Measurements from ENCODE around the gene STUM. TPM values are rescaled to one million over a fixed set of nuclear protein-coding genes. Genes with fewer than 3 reads are reported as not detected.

The STUM gene
- total and polyA plus RNA-seq, 2 donors = 0.80 to 1.0 TPM

DNA sequence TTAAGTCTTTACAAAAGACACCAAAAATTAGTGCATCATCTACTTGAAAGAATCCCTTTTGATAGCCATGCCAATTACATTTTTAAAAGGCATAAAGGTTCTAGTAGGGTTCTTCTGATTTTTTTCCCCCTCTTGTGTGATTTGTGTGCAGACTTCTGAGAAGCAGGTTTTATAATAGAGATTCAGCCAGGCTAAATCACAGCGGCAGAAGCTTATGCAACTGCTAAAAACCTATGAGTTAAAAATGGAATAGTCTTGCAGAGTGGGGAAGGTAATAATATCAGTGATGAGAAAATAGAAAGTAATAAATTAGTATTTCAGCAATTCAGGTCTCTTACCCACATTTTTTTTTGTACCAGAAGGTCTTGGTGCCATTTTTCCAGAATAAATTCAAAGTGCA is 17.7 kb downstream of the STUM start:
- Histone ChIP-seq H3K4me3 (ENCODE audit: low read length in 2 of 2) (no peak overlapping the region), H3K36me3 (ENCODE audit: control insufficient read depth in 2 of 2, insufficient read depth in 2 of 2, low read length in 1 of 2) (no peaks in the 10 kb centered on the region), H3K4me1 (ENCODE audit: control insufficient read depth in 2 of 2, insufficient read depth in 2 of 2, low read length in 2 of 2) (no peaks in the 10 kb centered on the region), H3K27me3 (ENCODE audit: control insufficient read depth in 2 of 2, insufficient read depth in 1 of 2, low read length in 1 of 2) (peaks cover 0 to 25% of the 10 kb centered on the region in 2 donors), H3K9me3 (ENCODE audit: control insufficient read depth in 2 of 2, insufficient read depth in 1 of 2, low read length in 1 of 2) (no peaks in the 10 kb centered on the region), H3K27ac (ENCODE audit: low read depth in 1 of 2, low read length in 1 of 2) (no peak overlapping the region)
- no peak for DNase-seq (ENCODE audit: low read depth in 6 of 9, low spot score in 9 of 9)
- 97% methylated on average over 1 of the region's 1 CpG for whole genome bisulfite sequencing

DNA sequence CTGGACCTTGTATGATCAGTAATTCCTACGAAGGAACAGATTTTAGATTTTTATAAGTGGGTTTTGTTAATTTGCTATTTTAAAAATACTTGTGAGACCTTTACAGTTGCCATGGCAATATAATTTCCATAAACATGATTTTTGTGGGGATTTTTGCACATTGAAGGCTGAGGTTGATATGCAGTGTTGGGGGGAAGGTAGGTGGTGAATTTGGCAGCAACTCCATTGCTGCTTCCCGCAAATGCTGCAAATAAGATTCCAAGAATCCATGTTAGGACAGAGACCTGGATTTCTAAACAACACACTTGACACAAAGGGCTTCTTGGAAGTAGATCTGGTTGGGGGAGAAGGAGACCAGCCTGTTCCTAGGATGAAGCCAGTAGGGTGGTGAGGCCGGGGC is 18.2 kb downstream of the STUM start:
- no peak for DNase-seq (ENCODE audit: low read depth in 6 of 9, low spot score in 9 of 9)
- no peak overlapping the region for H3K27ac ChIP-seq (ENCODE audit: low read depth in 1 of 2, low read length in 1 of 2)
- no peaks in the 10 kb centered on the region for H3K4me1 ChIP-seq (ENCODE audit: control insufficient read depth in 2 of 2, insufficient read depth in 2 of 2, low read length in 2 of 2)
- no peaks in the 10 kb centered on the region for H3K36me3 ChIP-seq (ENCODE audit: control insufficient read depth in 2 of 2, insufficient read depth in 2 of 2, low read length in 1 of 2)
- WGBS = 96% methylated on average over 3 of the region's 3 CpGs
- no peaks in the 10 kb centered on the region for H3K9me3 ChIP-seq (ENCODE audit: control insufficient read depth in 2 of 2, insufficient read depth in 1 of 2, low read length in 1 of 2)
- peaks cover 0 to 23% of the 10 kb centered on the region in 2 donors for H3K27me3 ChIP-seq (ENCODE audit: control insufficient read depth in 2 of 2, insufficient read depth in 1 of 2, low read length in 1 of 2)
- no peak overlapping the region for H3K4me3 ChIP-seq (ENCODE audit: low read length in 2 of 2)

DNA sequence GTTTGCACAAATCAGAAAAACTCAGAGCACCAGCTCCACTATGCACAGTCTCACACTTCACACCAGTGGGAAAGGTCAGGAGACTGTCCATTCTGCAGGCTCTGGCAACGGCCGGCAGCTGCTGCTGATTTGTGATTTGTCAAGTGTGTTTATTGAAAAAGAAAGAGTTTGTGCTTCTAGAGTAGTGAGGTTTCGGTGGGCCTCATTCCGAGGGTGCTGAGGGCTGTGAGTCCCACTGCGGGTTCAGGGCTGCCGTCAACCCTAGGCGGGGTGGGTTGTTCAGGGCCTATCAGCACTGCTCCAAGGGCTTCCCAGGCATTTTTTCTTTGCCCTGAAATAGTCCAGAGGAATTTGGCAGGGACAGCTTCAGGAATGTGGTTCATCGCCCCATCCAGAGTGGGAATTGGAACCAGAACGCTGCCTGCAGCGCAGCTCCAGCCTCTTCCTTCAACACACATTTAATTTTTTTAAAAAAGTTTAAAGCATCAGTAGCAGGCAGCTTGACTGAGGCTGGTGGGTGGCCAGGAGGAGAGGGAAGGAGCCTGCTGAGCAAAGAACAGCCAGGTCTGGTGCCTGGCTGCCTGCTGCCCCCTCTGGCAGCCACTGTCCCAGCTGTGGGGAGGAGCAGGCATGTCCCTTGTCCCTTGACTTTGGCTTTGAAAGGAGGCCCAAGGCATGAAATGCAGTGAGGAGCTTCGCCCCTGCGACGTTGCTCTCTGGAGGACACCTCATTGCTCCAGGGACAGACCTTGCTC is 19.7 kb downstream of the STUM start:
- Histone ChIP-seq H3K36me3 (ENCODE audit: control insufficient read depth in 2 of 2, insufficient read depth in 2 of 2, low read length in 1 of 2) (no peaks in the 10 kb centered on the region), H3K4me3 (ENCODE audit: low read length in 2 of 2) (no peak overlapping the region), H3K4me1 (ENCODE audit: control insufficient read depth in 2 of 2, insufficient read depth in 2 of 2, low read length in 2 of 2) (no peaks in the 10 kb centered on the region), H3K27me3 (ENCODE audit: control insufficient read depth in 2 of 2, insufficient read depth in 1 of 2, low read length in 1 of 2) (peaks cover 0 to 27% of the 10 kb centered on the region in 2 donors), H3K9me3 (ENCODE audit: control insufficient read depth in 2 of 2, insufficient read depth in 1 of 2, low read length in 1 of 2) (no peaks in the 10 kb centered on the region), H3K27ac (ENCODE audit: low read depth in 1 of 2, low read length in 1 of 2) (no peak overlapping the region)
- 88% methylated on average over 13 of the region's 13 CpGs for WGBS
- no peak for DNase-seq (ENCODE audit: low read depth in 6 of 9, low spot score in 9 of 9)

DNA sequence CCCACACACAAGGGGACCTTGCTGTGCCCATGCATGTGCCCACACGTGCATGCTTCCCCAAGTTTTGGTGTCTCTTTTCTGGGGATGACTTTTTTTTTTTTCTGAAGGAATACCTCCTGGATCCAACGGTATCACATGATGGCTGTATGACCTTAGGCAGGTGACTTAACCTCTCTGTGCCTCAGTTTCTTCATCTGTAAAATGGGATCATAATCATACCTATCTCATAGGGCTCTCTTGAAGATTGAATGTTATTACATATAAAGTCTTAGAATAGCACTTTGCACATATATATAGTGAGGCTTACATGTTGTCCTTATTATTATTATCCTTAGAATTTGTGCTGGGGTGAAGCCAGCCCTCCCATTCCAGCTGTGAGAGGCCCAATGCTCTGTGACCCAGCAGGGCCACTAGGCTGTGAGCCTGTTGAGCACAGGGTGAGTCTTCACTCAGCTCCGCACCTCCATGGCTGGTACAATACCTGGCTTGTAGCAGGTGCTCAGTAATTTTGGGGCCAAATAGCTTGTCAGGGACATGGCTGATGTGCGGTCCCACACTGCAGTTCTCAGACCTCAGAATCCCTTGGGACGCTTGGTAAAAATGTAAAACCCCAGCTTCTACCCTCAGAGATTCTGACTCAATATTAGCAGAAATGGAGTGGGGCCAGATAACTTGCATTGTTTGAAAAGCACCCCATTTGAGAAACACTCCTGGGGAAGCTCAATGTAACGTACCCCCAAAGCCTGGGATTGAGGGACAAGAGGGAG is 20.6 kb downstream of the STUM start:
- no peak for DNase-seq (ENCODE audit: low read depth in 6 of 9, low spot score in 9 of 9)
- WGBS = 88% methylated on average over 6 of the region's 6 CpGs
- Histone ChIP-seq H3K36me3 (ENCODE audit: control insufficient read depth in 2 of 2, insufficient read depth in 2 of 2, low read length in 1 of 2) (no peaks in the 10 kb centered on the region), H3K27me3 (ENCODE audit: control insufficient read depth in 2 of 2, insufficient read depth in 1 of 2, low read length in 1 of 2) (peaks cover 0 to 27% of the 10 kb centered on the region in 2 donors), H3K4me3 (ENCODE audit: low read length in 2 of 2) (no peak overlapping the region), H3K27ac (ENCODE audit: low read depth in 1 of 2, low read length in 1 of 2) (no peak overlapping the region), H3K9me3 (ENCODE audit: control insufficient read depth in 2 of 2, insufficient read depth in 1 of 2, low read length in 1 of 2) (no peaks in the 10 kb centered on the region), H3K4me1 (ENCODE audit: control insufficient read depth in 2 of 2, insufficient read depth in 2 of 2, low read length in 2 of 2) (no peaks in the 10 kb centered on the region)

DNA sequence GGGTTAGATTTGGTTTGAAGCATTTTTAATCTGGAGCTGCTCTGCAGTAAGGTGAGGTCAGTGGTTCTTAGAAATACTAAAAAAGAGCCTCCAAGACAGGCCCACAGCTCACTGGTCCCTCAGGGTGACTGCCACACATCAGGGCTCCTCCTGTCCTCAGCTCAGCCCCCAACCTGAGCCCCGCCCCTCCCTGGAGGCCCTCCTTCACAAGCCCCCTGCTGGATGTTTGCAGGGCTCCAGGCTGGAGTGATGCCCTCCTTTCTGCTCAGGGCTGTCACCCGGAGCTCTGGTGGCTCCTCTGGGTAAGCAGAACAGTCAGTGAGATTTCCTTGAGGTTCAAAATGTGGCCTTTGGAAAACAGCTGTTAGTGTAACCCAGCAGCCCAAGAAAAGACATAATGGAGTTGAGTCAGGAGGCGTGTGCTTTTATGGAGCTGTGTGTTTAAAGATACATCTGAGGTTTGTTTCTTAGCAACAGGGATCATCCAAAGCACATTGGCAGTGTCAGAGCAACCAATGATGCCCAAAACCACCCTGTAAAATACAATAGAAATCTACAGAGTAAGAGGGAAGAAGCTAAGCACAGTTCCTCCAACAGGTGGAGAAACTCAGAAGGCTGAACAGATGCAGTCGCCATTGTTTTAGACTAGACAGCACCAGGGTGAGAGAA is 21.4 kb downstream of the STUM start:
- Histone ChIP-seq H3K9me3 (ENCODE audit: control insufficient read depth in 2 of 2, insufficient read depth in 1 of 2, low read length in 1 of 2) (no peaks in the 10 kb centered on the region), H3K27ac (ENCODE audit: low read depth in 1 of 2, low read length in 1 of 2) (no peak overlapping the region), H3K4me3 (ENCODE audit: low read length in 2 of 2) (no peak overlapping the region), H3K4me1 (ENCODE audit: control insufficient read depth in 2 of 2, insufficient read depth in 2 of 2, low read length in 2 of 2) (no peaks in the 10 kb centered on the region), H3K36me3 (ENCODE audit: control insufficient read depth in 2 of 2, insufficient read depth in 2 of 2, low read length in 1 of 2) (no peaks in the 10 kb centered on the region), H3K27me3 (ENCODE audit: control insufficient read depth in 2 of 2, insufficient read depth in 1 of 2, low read length in 1 of 2) (peaks cover 0 to 27% of the 10 kb centered on the region in 2 donors)
- 67% methylated on average over 4 of the region's 4 CpGs for WGBS
- peak in 2 of 9 donors; percentile 32 to 39 for DNase-seq (ENCODE audit: low read depth in 6 of 9, low spot score in 9 of 9)

DNA sequence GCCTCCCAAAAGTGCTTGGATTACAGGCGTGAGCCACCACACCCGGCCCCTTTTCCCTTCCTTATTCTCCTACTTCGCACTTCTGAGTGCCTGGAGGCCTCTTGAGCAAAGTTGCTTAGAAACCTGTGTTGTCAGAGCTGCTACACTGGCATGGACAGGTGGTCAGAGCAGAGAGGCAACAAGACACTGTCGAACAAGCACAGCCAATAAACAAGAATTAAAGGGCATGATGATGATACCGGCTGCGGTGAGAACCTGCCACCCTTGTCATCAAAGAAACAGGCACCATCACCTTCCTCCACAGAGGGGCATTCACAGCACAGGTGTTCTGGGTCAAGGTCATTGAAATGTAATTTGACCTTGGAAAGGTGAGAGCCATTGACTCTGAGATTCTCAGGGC is 23.3 kb downstream of the STUM start:
- Histone ChIP-seq H3K27ac (ENCODE audit: low read depth in 1 of 2, low read length in 1 of 2) (no peak overlapping the region), H3K9me3 (ENCODE audit: control insufficient read depth in 2 of 2, insufficient read depth in 1 of 2, low read length in 1 of 2) (no peaks in the 10 kb centered on the region), H3K36me3 (ENCODE audit: control insufficient read depth in 2 of 2, insufficient read depth in 2 of 2, low read length in 1 of 2) (no peaks in the 10 kb centered on the region), H3K27me3 (ENCODE audit: control insufficient read depth in 2 of 2, insufficient read depth in 1 of 2, low read length in 1 of 2) (peaks cover 0 to 20% of the 10 kb centered on the region in 2 donors), H3K4me1 (ENCODE audit: control insufficient read depth in 2 of 2, insufficient read depth in 2 of 2, low read length in 2 of 2) (no peaks in the 10 kb centered on the region), H3K4me3 (ENCODE audit: low read length in 2 of 2) (no peak overlapping the region)
- WGBS = 79% methylated on average over 6 of the region's 6 CpGs
- no peak for DNase-seq (ENCODE audit: low read depth in 6 of 9, low spot score in 9 of 9)

DNA sequence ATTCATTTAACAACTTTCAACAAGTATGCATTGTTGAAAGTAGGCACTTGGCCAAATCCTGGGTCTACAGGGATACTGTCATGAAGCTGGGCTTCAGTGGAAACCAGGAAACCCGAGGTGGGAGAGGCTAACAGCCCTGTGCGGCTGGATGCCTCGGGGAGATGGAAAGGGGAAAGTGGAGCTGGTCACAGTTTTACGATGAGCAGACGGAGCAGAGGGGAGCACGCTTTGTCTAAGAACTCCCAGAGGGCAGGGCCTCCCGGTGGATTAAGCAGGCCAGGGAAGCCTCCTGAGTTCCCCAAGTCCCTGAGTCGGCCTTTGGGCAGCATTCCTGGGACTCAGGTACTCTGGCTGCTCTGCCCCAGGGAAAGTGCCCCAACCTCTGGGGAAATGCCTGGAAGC is 23.8 kb downstream of the STUM start:
- H3K27ac ChIP-seq (ENCODE audit: low read depth in 1 of 2, low read length in 1 of 2) = no peak overlapping the region
- no peak overlapping the region for H3K4me3 ChIP-seq (ENCODE audit: low read length in 2 of 2)
- peaks cover 0 to 17% of the 10 kb centered on the region in 2 donors for H3K27me3 ChIP-seq (ENCODE audit: control insufficient read depth in 2 of 2, insufficient read depth in 1 of 2, low read length in 1 of 2)
- no peaks in the 10 kb centered on the region for H3K9me3 ChIP-seq (ENCODE audit: control insufficient read depth in 2 of 2, insufficient read depth in 1 of 2, low read length in 1 of 2)
- WGBS = 94% methylated on average over 8 of the region's 8 CpGs
- DNase-seq (ENCODE audit: low read depth in 6 of 9, low spot score in 9 of 9) = no peak
- H3K4me1 ChIP-seq (ENCODE audit: control insufficient read depth in 2 of 2, insufficient read depth in 2 of 2, low read length in 2 of 2) = no peaks in the 10 kb centered on the region
- no peaks in the 10 kb centered on the region for H3K36me3 ChIP-seq (ENCODE audit: control insufficient read depth in 2 of 2, insufficient read depth in 2 of 2, low read length in 1 of 2)

DNA sequence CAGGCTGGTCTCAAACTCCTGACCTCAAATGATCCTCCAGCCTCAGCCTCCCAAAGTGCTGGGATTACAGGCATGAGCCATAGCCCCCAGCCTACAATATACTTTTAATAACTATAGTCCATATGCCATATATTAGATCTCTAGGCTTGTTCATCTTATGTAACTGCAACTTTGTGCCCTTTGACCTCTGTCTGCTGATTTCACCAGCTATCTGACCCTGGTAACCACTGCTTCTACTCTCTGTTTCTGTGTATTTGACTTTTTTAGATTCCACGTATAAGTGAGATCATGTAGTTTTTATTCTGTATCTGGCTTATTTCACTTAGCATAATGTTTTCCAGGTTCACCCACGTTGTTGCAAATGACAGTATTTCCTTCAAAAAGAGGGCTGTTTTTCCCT is 25.5 kb downstream of the STUM start:
- H3K9me3 ChIP-seq (ENCODE audit: control insufficient read depth in 2 of 2, insufficient read depth in 1 of 2, low read length in 1 of 2) = no peaks in the 10 kb centered on the region
- WGBS = 85% methylated on average over 2 of the region's 2 CpGs
- DNase-seq (ENCODE audit: low read depth in 6 of 9, low spot score in 9 of 9) = no peak
- H3K4me1 ChIP-seq (ENCODE audit: control insufficient read depth in 2 of 2, insufficient read depth in 2 of 2, low read length in 2 of 2) = no peaks in the 10 kb centered on the region
- no peak overlapping the region for H3K4me3 ChIP-seq (ENCODE audit: low read length in 2 of 2)
- H3K27me3 ChIP-seq (ENCODE audit: control insufficient read depth in 2 of 2, insufficient read depth in 1 of 2, low read length in 1 of 2) = peaks cover 0 to 6% of the 10 kb centered on the region in 2 donors
- H3K27ac ChIP-seq (ENCODE audit: low read depth in 1 of 2, low read length in 1 of 2) = no peak overlapping the region
- no peaks in the 10 kb centered on the region for H3K36me3 ChIP-seq (ENCODE audit: control insufficient read depth in 2 of 2, insufficient read depth in 2 of 2, low read length in 1 of 2)
